Measurements from ENCODE around the gene RNF148. TPM values are rescaled to one million over a fixed set of nuclear protein-coding genes. Genes with fewer than 3 reads are reported as not detected.
"Not testable (repeated sequence)": the region's sequence is repeated elsewhere in the genome, so short reads cannot be mapped to it uniquely, and the experiment has no call there.

Gene RNF148
- total and polyA plus RNA-seq, 8 donors = 0.28 to 1.7 (median 0.97) TPM

DNA sequence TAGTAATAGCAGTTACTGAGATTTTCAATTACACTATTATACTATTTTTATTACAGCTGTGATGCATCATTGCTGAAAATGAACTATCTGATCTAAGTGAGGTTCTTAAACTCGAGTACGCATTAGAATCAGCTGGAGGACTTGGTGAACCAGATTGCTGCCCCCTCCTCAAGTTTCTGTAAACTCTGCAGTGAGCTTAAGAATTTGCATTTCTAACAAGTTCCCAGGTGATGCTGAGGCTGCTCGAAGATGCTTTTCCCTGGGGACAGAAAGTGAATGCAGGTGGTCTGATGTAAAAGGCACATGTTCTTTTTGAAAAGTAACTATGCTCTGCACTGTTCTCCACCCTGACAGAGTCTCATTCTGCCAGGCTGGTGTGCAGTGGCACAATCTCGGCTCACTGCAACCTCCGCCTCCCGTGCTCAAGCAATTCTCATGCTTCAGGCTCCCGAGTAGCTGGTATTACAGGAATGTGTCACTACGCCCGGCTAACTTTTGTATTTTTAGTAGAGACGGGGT lies 16.3 kb downstream of the RNF148 start:
- WGBS, 2 donors = 86 to 94% methylated on average over 10 of the region's 10 CpGs
- H3K36me3 ChIP-seq = no peaks in the 10 kb centered on the region
- TF ChIP-seq, protein P1, sequence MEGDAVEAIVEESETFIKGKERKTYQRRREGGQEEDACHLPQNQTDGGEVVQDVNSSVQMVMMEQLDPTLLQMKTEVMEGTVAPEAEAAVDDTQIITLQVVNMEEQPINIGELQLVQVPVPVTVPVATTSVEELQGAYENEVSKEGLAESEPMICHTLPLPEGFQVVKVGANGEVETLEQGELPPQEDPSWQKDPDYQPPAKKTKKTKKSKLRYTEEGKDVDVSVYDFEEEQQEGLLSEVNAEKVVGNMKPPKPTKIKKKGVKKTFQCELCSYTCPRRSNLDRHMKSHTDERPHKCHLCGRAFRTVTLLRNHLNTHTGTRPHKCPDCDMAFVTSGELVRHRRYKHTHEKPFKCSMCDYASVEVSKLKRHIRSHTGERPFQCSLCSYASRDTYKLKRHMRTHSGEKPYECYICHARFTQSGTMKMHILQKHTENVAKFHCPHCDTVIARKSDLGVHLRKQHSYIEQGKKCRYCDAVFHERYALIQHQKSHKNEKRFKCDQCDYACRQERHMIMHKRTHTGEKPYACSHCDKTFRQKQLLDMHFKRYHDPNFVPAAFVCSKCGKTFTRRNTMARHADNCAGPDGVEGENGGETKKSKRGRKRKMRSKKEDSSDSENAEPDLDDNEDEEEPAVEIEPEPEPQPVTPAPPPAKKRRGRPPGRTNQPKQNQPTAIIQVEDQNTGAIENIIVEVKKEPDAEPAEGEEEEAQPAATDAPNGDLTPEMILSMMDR (IDR thresholded peaks at IDR 0.05) = no peak
- H3K27me3 ChIP-seq = no peaks in the 10 kb centered on the region
- no peaks in the 10 kb centered on the region for H3K9me3 ChIP-seq
- peaks cover 6 to 11% (median 9%) of the 10 kb centered on the region in 3 donors for H3K4me1 ChIP-seq
- no peak for DNase-seq
- no peak for FAIRE-seq
- ATAC-seq = no peak
- H3K27ac ChIP-seq = no peak overlapping the region
- H3K4me3 ChIP-seq = no peak overlapping the region
- intact Hi-C loops (cut with DNase I) = no loop called here

DNA sequence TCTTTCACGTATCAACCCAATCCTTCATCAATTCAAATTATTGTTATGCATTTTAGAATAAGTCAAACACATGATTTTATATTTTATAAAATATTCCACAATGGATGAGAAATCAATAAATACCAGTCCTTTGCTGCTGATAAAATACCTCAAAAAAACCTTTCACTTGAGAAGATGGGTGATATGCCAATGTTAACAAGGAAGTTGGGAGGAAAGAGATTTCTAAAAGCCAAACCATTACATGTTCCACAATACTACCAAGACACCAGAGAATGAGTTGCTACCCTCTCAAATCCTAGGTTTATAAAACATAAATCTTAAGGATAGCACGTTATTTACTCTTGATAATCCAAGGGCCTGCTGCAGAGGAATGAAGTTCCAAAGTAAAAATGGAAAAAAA lies 18.2 kb downstream of the RNF148 start:
- H3K4me1 ChIP-seq = peaks cover 6 to 11% (median 9%) of the 10 kb centered on the region in 3 donors
- 32 to 38% methylated on average over 2 of the region's 2 CpGs for WGBS, 2 donors
- H3K4me3 ChIP-seq = no peak overlapping the region
- no peak for DNase-seq
- H3K9me3 ChIP-seq = no peaks in the 10 kb centered on the region
- no peaks in the 10 kb centered on the region for H3K36me3 ChIP-seq
- no peak for FAIRE-seq
- peak; percentile 53 to 74 (median 64) for ATAC-seq
- intact Hi-C loops (cut with DNase I) = no loop called here
- TF ChIP-seq, protein P1 (IDR thresholded peaks at IDR 0.05) = no peak
- H3K27me3 ChIP-seq = no peaks in the 10 kb centered on the region
- H3K27ac ChIP-seq = peak overlapping the region in 1 of 4 donors; percentile 2

DNA sequence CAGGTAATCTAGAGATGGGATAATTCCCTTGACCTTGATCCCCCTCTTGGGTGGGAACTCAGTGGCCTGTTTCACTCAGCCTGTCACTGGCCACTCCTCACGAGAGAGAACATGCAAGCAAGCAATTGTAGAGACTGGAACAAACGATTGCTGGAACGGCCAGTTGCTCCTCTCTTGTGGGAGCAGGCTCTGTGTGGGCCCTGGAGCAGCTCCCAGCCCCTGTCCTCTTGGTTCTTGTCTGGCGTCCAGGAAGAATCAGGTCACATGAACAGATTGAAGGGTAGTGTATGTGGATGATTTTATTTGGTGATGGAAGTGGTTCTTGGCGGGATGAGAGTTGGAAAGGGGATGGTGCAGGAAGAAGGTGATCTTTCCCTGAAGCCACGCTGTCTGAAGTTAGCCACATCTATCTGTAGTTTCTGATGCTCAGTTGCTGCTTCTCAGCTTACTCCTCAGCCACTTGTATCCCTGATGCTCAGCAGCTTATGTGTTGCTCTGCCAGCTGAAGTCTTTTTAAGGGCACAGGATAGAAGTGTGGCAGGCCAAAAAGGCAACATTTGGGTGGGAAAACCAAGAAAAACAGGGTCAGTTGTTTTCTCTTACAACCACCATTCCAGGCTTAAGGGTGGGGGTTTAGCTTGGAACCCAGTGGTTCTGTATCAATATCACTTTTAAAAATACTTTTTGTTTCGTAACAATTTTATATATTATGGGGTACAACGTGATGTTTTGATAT lies 19.7 kb downstream of the RNF148 start:
- peaks cover 6 to 11% (median 9%) of the 10 kb centered on the region in 3 donors for H3K4me1 ChIP-seq
- no peaks in the 10 kb centered on the region for H3K27me3 ChIP-seq
- no peak overlapping the region for H3K4me3 ChIP-seq
- H3K9me3 ChIP-seq = no peaks in the 10 kb centered on the region
- H3K36me3 ChIP-seq = no peaks in the 10 kb centered on the region
- FAIRE-seq = no peak
- no peak for ATAC-seq
- no peak for DNase-seq
- H3K27ac ChIP-seq = no peak overlapping the region
- 79 to 83% methylated on average over 8 of the region's 8 CpGs for WGBS, 2 donors
- intact Hi-C loops (cut with DNase I) = no loop called here
- TF ChIP-seq, protein P1 (IDR thresholded peaks at IDR 0.05) = no peak

DNA sequence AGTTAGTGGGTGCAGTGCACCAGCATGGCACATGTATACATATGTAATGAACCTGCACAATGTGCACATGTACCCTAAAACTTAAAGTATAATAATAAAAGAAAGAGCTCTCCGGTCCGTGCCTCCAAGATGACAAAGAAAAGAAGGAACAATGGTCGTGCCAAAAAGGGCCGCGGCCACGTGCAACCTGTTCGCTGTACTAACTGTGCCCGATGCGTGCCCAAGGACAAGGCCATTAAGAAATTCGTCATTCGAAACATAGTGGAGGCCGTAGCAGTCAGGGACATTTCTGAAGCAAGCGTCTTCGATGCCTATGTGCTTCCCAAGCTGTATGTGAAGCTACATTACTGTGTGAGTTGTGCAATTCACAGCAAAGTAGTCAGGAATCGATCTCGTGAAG lies 21.5 kb downstream of the RNF148 start:
- H3K27me3 ChIP-seq; FAIRE-seq; H3K9me3 ChIP-seq; H3K4me3 ChIP-seq; H3K27ac ChIP-seq; intact Hi-C loops (cut with DNase I); ATAC-seq; H3K36me3 ChIP-seq; DNase-seq: not testable (repeated sequence)
- peaks cover 8 to 11% (median 9%) of the 10 kb centered on the region in 3 donors for H3K4me1 ChIP-seq
- 96 to 97% methylated on average over 16 of the region's 16 CpGs for WGBS, 2 donors

DNA sequence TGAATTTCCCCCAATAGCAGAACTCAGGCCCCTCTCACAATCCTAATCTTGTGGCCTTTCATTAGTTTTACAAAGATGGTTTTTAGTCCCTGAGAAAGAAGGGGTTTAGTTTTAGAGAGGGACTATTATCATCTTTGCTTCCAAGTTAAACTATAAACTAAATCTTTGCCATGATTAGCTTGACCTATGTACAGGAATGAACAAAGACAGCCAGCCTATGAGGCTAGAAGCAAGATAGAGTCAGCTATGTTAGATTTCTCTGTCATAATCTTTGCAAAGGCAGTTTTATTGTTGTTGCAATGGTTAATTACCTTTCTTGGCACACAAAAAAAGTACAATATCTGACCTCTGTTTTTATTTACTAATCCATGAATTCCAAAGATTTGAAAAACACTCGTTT lies 22.9 kb downstream of the RNF148 start:
- 18 to 20% methylated on average over 1 of the region's 1 CpG for WGBS, 2 donors
- H3K36me3 ChIP-seq = no peaks in the 10 kb centered on the region
- FAIRE-seq (no peak), ATAC-seq (no peak), DNase-seq (no peak)
- TF ChIP-seq, protein P1 (IDR thresholded peaks at IDR 0.05) = no peak
- peaks cover 6 to 14% (median 7%) of the 10 kb centered on the region in 3 donors for H3K4me1 ChIP-seq
- intact Hi-C loops (cut with DNase I) = no loop called here
- no peaks in the 10 kb centered on the region for H3K27me3 ChIP-seq
- peak overlapping the region in 2 of 4 donors; percentile 42 to 55 for H3K27ac ChIP-seq
- H3K4me3 ChIP-seq = no peak overlapping the region
- H3K9me3 ChIP-seq = no peaks in the 10 kb centered on the region

DNA sequence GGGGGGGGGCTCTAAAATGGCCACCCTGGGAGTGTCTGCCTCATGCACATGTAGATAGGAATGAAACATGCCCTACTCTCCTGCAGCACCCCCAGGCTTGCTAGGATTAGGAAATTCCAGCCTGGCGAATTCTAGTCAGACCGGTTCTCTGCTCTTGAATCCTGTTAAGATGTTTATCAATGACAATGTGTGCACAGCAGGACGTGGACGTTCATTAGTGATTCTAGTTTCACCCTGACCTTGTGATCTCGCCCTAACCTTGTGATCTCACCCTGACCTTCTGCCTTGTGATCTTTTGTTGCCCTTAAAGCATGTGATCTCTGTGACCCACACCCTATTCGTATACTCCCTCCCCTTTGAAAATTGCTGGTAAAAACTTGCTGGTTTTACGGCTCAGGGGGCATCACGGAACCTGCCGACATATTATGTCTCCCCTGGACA lies 23.4 kb downstream of the RNF148 start:
- Histone ChIP-seq H3K4me1 (peaks cover 1 to 13% (median 2%) of the 10 kb centered on the region in 3 donors), H3K27ac (peak overlapping the region in 2 of 4 donors; percentile 42 to 55)
- H3K9me3 ChIP-seq; intact Hi-C loops (cut with DNase I); H3K36me3 ChIP-seq; H3K4me3 ChIP-seq; FAIRE-seq; H3K27me3 ChIP-seq: not testable (repeated sequence)
- ATAC-seq (peak in 3 of 4 donors; percentile 29 to 57 (median 46)), DNase-seq (peak in 3 of 6 donors; percentile 41 to 64 (median 59))
- WGBS, 2 donors = 35 to 40% methylated on average over 9 of the region's 9 CpGs

Measured in pancreas (tissue), 10 donors.